NCI-H1694 treated with DMSO at 0.1 percent for 48 hours (cell line): Measurements from ENCODE around the gene LDB2.
"Not testable (repeated sequence)": the region's sequence is repeated elsewhere in the genome, so short reads cannot be mapped to it uniquely, and the experiment has no call there.

Experiments
- DNase-seq: peaks from one replicate; lab custom pipeline; 2025; lab: John Stamatoyannopoulos, UW

LDB2 gene

DNA sequence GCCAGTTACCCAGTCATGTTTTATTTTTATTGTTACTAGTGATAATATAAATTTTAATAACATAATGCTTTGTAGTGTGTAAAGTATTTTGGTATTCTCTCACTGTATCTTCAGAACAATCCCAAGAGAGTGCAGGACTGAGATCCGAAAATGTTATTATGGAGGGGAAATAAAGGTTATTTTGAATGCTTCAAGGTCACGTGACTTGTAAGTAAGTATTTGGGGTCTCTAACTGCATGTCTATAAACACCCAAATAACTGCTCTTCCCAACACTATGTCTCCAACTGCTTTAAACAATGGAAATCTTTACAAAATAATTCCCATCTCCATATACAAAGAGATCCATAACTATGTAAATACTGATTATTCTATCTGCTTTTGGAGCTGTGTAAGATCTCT is 302.2 kb downstream of the LDB2 start:
- DNase-seq: no peak

DNA sequence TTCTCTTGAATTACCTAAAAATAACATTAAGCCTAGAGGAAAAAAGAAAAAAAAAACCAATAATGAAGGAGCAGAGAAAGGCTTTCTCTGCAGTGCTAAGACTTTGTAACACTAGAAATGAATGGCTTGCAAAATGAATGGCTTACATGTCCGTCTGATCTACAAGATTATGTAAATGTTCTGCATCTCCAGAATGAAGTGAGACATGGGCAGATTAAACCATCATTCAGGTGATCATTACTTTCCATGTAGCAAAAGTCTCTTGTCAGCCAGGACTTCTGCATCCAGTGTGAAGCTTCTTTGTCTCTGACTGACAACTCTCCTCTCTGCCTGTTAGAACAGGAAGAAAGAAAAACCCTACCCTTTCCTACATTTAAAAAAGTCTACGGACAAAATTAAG is 304.3 kb downstream of the LDB2 start:
- DNase-seq: no peak

DNA sequence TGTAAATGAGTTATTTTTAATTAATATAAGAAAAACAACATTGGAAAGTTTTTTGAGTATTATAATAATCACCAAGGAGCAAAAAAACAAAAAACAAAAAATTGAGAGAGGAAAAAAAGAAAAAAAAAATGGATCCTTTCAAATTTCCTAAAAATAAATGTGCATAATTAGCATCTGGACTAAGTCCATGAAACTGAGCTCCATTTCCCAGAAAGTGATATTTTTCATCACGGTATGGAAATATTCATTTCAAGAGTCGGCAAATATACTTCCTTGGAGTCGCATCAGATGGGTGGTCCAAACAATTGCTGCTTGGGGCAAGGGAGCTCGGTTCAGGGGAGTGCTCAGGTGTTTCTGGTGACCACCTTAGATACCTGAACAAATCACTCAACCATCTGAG is 305.1 kb downstream of the LDB2 start:
- no peak for DNase-seq

DNA sequence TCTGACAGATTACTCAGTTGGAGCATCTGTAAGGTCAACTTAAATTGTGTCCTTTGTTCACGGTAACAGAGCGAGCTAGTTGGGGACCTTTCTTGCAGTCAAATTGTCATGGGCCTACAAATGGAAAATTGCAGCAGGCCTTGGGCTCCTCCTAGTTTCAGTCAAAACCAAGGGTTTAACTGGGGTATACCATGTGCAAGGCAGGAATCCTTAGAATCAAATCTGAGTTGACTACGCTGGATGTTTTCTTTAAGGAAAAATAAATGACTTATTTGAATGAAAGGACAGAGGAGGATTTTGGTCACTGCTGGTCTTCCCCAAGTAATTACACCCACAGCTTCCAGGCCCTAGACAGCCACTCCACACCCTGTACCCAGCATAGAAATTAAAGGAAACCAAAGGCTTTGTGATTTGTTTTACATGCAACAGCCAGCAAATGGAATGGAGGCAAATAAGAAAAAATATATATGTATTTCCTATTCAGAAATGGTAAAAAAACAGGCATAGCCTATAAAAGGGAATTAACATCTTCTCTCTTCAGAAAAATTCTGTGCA is 307.1 kb downstream of the LDB2 start:
- no peak for DNase-seq

DNA sequence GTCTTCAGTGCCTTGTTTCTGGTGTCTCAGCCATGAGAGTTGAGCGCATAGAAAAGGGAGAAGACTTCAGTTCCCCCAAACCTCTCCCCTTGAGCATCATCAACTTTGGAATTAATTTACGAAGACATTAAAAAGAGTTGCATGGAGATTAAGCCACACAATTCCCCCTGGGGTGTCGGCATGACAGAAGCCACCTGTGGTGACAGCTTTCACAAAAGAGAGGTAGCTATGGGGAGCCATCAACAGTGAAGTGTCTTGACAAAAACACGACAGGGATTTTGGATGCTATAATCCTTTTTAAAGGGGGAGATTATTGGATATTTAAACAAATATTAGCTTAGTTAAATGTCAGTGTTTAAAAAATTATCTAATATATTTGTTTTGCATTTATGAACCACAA is 307.6 kb downstream of the LDB2 start:
- no peak for DNase-seq

DNA sequence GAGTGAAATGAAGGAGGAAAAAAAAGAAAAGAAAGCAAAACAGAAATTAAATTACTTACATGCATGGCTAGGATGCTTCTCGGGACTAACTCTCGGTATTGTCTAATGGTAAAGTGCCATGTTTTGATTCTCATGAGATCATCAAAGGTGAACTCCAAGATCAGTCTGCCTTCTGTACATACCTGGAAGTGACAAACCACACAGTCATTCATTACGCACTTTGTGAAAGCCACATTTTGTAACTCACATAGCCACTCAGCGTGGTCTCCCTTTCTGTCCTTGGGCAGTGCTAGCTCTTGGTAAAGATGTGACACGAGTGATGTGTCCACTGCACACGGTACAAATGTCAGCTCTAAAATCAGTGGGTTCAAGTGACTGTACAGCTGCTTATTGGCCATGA is 309.8 kb downstream of the LDB2 start:
- no peak for DNase-seq

DNA sequence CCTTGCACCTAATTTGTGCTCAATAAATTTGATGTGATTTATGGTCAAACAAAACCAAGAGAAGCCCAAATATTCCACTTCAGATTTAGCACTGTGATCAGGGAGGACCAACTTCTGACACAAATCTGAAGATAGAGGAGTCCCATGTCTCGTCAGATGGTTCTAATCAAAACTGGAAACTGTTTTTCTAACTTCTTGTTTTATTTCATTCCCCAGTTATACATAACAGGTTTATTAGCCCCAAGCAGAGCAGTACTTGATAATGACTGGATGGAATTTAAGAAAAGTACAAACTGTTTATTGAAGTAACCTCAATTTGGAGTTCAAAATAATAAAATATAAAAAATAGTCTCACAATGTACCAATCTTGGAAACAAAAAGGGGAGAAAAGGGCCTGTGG is 310.3 kb downstream of the LDB2 start:
- DNase-seq: no peak

DNA sequence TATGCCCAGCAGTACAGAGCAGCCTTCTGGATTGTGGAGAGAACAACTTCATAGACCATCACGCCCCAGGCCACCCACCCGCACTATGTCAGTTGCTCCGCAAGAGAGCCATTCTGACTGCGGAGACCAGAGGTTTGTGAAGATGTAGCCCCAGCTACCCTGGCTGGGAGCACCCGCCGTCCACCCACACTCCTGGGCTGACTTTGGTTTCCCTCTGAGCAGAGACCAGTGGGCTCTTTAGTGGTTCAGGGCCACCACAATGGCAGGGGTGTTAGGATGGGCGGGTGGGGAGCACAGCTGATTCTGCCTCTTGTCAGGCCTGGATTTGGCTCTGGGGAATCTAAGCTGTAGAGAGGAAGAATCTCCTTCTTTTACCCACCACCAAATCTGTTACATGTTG is 313.4 kb downstream of the LDB2 start:
- no peak for DNase-seq

DNA sequence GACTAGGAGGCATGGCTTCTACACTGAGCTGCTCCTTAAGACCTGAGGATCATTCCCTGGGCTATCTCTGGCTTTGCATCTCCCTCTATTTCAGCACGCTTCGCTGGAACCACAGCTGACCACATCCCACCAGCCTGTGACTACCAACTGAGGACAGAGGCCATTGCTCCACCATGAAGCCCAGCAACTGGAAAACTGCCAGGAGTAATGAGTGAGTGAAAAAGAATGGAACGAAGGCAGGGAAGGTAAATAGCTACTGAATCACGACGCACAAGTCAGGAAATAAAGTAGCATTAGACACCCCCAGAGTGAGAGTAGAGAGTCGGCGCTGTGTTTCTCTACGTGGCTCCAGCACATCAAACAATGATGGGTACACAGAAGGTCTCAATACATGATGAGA is 314.7 kb downstream of the LDB2 start:
- no peak for DNase-seq

DNA sequence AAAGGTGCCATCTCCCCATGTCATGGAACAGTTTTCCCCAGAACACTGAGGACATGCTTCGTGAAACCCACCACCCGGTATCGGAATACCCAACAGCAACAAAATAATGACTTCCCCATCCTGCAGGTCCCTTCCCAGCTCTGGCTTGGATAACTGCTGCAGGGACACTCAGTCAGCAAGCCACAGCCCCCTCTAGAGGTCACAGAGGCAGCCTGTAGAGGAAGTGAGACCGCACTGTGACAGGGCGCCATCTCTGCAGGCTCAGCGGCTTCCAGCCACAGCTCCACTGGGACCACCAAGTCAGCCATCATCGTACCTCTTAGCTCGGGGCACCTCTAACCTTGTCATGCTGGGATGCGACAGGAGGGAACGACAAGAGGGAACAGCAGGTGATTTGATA is 315.9 kb downstream of the LDB2 start:
- DNase-seq: no peak

DNA sequence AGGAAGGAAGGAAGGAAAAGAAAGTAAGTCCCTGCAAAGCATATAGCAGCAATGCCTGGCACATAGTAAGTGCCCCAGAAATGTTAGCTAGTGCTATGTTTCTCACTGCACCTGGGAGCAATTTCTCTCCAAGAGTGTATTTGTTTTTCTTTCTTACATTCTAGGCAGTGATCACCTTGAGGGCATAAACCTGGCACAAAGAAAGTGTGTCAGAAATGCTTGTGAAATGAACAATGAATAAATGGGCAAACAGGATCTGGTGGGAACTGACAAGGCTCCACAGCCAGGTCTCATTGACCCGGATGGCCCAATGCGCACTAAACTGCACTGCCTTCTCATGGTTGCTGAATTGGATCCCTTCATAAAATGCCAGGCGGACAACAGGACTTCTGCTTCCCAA is 316.4 kb downstream of the LDB2 start:
- DNase-seq: no peak

DNA sequence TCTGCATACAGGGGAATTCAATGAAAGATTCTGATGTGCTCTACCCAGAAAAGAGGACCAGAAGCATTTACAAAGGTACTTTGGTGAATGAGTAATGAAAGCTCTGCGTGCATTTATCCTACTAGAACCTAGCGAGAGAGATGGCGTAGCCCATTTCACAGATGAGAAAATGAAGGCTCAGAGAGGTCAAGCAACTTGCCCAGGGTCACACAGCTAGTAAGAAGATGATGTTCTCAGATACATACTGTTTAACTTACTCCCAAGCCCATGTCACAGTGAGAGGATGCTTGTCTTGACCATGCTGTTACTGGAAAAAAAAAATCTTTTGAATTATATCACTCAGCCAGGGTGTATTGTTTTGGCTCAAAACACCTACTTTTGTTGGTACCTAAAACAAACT is 317.3 kb downstream of the LDB2 start:
- no peak for DNase-seq

DNA sequence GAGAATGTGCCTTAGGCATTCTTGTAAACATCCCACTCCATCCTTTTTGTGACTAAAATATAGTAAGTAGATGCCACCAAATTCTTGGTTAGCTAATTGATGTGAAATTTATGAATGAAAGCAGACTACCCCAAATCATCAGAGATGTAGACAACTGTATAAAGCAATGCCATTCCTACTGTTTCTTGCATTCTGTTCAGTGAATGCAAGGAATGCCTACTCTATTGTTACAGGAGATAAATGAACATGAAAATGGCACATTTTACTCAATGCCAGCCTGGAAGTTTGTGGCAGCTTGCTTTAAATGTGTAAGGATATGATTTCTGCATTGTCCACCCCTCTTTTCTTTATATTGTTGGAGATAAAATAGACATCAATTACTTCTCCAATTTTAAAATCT is 317.9 kb downstream of the LDB2 start:
- no peak for DNase-seq

DNA sequence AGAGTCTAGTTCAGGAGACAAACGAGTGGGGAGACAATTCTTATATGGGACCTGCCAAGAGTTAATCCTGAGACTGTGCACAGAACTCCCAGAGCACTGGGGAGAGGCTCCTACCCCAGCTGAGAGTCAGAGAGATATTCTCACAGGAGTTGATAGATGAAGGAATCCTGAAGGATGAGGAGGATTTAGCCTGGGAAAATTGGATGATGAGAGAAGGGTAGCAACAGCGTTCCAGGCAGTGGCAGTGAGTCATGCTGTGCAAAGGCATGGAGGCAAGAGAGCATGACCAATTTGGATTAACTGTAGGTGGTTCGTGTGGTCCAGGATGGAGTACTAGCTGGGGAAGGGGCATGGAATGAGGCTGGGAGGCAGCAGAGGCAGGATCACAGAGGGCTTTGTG is 318.6 kb downstream of the LDB2 start:
- DNase-seq: no peak

DNA sequence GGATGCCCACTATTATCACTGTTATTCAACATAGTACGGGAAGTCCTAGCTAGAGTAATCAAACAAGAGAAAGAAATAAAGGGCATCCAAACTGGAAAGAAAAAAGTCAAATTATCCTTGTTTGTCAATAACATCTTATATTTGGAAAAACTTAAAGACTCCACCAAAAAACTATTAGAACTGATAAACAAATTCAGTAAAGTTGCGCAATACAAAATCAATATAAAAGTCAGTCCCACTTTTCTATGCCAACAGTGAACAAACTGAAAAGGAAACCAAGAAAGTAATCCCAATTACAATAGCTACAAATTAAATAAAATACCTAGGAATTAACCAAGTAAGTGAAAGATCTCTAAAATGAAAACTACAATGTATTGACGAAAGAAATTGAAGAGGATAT is 321.3 kb downstream of the LDB2 start:
- no peak for DNase-seq

DNA sequence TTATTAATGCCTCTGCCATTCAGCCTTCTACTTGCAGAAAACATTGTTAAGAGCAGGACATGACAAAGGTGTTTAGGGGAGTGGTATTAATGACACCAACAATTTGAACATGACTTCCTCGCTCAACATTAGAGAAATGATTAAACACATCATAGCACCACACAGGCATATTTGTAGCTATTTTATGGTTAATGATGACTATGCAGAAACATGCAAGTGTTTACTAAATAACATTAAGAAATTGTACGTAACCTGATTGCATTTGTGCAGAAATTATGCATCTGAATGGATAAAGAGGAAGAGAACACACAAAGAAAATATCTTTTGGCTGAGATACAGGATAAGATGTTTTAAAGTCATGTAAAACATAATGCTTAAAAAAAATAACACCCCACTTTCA is 323.5 kb downstream of the LDB2 start:
- no peak for DNase-seq

DNA sequence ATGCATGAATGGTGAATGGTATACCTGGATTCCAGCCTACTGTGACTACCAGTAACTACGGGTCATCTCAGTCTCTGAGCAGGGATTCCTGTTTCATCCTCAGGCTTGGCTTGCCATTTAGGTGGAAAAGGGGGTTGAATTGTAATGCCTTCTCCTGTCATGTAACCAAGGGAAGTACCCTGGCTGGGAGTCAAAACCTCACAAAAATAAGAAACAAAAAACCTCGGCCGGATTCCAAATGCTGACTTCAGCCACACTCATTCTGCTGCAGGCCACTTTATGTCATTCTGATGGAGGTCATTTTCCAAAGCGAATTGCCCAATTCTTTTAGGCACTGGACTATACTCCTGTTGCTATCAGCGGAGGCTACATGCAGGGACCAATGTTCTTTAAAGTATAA is 324.7 kb downstream of the LDB2 start:
- DNase-seq: no peak

DNA sequence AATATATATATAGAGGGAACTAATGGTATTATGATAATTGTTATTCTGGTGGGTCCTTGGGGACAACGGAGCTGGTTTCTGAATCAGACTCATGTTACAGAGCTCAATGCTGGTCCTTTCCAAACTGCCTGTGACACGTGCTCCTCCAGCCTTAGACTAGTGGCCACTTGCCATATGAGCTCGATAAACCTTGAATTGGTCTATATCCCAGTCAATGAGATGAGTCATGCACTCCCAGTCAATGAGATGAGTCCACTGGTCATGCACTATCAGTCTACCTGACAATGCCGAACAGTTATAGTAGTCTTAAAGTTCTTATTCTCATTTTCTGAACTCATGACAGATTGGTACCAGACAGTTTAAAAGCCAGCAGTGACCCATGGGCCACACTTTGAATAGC is 325.2 kb downstream of the LDB2 start:
- no peak for DNase-seq

DNA sequence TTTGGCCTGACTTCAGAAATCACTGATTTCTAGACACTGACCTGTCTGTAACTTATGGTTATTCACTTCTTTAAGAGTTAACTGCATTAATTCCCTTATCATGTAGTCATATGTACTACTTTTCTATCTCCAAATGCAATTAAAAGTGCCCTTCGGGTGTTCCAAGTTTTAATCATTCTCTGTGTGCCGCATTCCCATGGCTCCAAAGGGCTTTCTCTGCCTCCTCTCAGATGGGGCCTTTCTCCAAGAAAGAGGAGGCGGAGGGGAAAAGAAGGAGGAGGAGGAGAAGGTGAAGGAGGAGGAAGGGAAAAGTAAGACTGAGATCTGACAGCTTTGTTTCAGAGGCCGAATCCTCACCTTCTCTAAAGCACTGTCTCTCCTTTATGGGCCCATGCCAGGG is 325.8 kb downstream of the LDB2 start:
- no peak for DNase-seq

DNA sequence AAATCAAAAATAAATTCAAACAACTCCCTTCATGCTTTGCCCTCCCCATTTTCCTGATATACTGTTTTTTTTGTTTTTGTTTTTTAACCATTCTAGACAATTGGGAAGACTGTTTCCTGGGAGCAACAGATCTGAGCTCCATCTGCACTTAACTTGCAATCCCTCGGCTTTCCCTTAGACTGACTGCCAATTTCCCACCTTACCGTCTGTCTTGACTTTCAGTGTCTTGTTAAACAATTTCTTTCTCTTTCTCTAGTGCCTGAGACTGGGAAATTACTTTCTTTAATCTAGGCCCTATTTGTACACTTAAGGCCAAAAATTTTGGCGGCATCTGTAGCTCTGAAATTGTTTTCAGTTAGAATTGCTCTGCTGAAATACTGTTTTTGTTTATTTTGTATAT is 326.3 kb downstream of the LDB2 start:
- no peak for DNase-seq

DNA sequence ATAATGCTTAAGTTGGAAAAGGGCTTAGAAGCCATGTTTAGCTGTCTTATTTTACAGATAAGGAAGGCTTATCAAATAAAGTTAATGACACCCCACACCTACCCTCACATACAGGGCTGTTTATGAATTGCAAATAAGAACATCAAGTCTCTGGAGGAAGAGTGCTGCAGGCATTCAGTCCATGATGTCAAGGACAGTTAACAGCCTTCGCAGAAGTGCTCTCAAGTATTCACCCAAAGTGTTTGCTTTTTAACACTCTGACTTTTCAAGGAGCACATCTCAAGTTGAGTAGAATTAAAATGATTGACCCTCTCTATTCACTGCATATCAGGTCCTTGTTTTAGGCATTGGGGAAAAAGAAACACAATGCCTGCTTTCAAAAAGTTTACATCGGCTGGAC is 328.7 kb downstream of the LDB2 start:
- no peak for DNase-seq

DNA sequence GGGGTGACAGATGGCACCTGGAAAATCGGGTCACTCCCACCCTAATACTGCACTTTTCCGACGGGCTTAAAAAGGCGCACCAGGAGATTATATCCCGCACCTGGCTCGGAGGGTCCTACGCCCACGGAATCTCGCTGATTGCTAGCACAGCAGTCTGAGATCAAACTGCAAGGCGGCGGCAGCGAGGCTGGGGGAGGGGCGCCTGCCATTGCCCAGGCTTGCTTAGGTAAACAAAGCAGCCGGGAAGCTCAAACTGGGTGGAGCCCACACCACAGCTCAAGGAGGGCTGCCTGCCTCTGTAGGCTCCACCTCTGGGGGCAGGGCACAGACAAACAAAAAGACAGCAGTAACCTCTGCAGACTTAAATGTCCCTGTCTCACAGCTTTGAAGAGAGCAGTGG is 341.1 kb downstream of the LDB2 start:
- DNase-seq: not testable (repeated sequence)

DNA sequence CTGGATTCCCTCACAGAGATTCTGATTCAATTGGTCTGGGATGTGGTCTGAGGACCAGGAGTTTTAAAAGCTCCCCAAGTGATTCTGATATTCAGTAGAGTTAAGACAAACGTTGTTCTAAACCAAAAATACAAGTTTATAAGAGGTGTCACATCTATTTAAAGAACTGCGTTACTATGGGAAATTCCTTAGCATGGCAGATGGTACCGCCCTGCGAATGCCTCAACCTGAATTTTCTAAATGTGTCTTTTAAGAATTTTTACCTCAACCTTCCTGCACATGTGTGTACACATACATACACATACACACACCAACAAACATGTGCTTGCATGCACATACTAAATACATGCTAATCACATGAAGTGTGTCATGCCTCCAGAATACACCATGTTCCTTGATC is 343.3 kb downstream of the LDB2 start:
- DNase-seq: no peak

DNA sequence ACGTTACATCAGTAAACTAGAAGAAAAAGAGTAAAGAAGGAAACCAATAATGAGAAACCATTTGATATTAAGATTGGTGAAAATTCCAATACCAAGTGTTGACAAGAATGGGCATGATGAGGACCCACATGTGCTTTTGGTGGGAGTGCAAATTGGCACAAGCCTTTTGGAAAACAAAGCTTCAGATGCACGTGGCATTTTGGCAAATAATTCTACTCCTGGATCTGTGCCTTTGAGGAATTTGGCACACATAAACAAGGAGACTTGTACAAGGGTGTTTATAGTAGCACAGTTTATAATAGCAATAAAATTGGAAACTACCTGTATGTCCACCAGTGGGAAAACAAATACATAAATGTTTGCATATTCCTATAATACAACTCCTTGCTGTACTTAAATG is 347.9 kb downstream of the LDB2 start:
- no peak for DNase-seq

DNA sequence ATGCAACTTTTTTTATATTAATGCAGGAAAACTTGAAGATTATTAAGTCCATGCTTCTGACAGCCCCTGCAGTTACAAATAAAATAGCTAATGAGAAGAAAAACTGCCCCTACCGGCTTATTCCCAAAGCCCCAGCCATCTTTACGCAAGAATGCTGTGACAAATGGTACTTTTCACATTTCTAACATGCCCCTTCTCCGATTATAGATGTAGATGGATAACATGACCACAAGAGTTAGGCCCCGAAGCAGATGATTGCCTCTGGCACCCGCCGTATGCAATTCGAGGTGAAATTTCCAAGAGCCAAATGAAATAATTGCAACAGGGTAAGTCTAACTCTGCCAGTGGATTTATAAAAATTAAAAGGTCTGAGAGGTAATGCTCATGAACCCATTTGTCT is 352.8 kb downstream of the LDB2 start:
- no peak for DNase-seq
